22Rv1 (cell line): Measurements from ENCODE around the gene SLC35G4.
"Not testable (repeated sequence)": the region's sequence is repeated elsewhere in the genome, so short reads cannot be mapped to it uniquely, and the experiment has no call there.

Experiments used
- H3K27ac ChIP-seq: fragments of 450-650 bp; 2 replicates; pipeline ENCODE4 v1.5.1; 2017
- ZFX ChIP-seq: fragments of 450-650 bp; IDR thresholded peaks from 2 replicates; pipeline ENCODE4 v1.6.1; 2017; ENCODE audit warnings: antibody characterized with exemption, borderline replicate concordance
- TF ChIP-seq, protein P1 (sequence below): fragments of 450-650 bp; IDR thresholded peaks from 2 replicates; pipeline ENCODE4 v1.5.1; 2017; ENCODE audit warnings: mild to moderate bottlenecking

The SLC35G4 gene

DNA sequence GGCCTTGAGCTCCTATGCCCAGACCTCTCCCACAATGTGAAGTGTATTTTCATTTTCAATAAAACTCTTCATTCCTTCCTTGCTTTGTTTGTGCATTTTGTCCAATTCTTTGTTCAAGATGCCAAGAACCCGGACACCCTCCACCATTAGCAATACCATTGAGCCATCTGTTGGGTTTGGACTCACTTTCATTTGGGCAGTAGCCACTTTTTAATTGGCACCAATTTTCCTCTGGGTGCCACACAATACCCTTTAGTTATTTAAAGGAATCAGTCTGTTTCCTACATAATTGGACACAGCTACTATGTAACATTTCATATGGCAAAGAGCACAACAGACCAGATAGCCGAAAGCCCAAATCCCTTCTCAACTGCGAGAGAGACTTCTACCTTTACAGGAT, 22.5 kb upstream of the SLC35G4 start:
- no peak overlapping the region for H3K27ac ChIP-seq
- no peak for TF ChIP-seq ZFX
- TF ChIP-seq, protein P1, sequence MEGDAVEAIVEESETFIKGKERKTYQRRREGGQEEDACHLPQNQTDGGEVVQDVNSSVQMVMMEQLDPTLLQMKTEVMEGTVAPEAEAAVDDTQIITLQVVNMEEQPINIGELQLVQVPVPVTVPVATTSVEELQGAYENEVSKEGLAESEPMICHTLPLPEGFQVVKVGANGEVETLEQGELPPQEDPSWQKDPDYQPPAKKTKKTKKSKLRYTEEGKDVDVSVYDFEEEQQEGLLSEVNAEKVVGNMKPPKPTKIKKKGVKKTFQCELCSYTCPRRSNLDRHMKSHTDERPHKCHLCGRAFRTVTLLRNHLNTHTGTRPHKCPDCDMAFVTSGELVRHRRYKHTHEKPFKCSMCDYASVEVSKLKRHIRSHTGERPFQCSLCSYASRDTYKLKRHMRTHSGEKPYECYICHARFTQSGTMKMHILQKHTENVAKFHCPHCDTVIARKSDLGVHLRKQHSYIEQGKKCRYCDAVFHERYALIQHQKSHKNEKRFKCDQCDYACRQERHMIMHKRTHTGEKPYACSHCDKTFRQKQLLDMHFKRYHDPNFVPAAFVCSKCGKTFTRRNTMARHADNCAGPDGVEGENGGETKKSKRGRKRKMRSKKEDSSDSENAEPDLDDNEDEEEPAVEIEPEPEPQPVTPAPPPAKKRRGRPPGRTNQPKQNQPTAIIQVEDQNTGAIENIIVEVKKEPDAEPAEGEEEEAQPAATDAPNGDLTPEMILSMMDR: no peak

- TF ChIP-seq, protein P1: no peak
- TF ChIP-seq ZFX: no peak
- no peak overlapping the region for H3K27ac ChIP-seq
Observed at GRCh38 chr18:11587432-11587831, 22.0 kb upstream of the SLC35G4 start.

GRCh38 chr18:11587846-11588245, 21.6 kb upstream of the SLC35G4 start:
- H3K27ac ChIP-seq: no peak overlapping the region
- TF ChIP-seq, protein P1: no peak
- TF ChIP-seq ZFX: no peak

DNA sequence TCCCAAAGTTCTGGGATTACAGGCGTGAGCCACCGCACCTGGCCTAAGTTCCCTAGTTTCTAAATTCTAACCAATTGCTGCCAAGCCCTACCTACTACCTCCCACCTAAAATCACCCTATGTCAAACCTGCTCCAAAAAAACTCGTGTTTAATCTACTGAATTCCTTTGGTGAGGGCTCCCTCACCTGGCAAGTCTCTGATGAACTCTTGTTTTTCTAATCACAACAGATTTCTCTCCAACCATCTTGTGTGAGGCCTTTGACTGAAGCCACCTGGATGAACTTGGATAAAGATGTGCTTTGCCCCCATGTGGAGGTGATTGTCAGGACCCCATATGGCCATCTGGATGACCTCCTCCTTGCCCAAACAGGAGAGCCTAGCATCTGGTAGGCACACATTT, 17.4 kb upstream of the SLC35G4 start:
- H3K27ac ChIP-seq: no peak overlapping the region
- TF ChIP-seq, protein P1: no peak
- TF ChIP-seq ZFX: no peak

DNA sequence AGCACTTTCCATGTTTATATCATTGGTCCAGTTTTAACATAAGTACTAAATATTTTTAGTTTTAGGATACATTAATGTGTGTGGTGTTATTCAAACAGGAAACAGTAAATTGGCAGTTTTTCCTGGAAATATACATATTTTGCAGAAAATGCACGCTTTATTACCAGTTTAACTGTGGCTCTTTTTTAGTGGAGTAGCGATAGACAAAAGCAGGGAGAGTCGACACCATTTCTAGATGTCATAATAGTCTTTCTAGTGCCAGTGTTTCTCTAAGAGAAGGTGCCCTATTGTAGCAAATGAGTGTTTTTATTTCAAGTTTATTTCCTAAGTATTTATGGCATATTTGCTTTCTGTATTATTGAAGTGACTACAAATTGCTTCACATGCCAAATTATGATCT, 9.1 kb upstream of the SLC35G4 start:
- TF ChIP-seq, protein P1: no peak
- TF ChIP-seq ZFX: no peak
- no peak overlapping the region for H3K27ac ChIP-seq

DNA sequence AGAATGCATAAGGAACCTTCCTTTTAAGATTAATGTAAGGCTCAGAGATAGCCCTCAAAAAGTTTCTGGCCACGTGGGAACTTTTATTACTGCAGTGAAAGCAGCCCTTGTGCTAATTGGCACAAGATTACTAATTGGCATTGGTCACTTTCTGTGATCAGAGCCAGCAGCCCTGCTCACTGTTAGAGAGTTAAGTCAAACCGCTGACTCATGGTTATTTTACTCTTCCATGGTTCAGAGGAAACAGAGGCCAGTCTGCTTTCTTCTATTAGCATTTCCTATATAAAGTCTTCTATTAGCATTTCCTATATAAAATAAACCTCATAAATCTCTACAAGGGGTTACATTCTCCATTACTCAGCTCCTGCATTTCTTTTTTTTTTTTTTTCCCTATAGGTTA, 1.5 kb upstream of the SLC35G4 start:
- TF ChIP-seq, protein P1: no peak
- TF ChIP-seq ZFX: no peak
- H3K27ac ChIP-seq: no peak overlapping the region

GRCh38 chr18:11608618-11609017, 778 bp upstream of the SLC35G4 start:
- H3K27ac ChIP-seq: not testable (repeated sequence)

DNA sequence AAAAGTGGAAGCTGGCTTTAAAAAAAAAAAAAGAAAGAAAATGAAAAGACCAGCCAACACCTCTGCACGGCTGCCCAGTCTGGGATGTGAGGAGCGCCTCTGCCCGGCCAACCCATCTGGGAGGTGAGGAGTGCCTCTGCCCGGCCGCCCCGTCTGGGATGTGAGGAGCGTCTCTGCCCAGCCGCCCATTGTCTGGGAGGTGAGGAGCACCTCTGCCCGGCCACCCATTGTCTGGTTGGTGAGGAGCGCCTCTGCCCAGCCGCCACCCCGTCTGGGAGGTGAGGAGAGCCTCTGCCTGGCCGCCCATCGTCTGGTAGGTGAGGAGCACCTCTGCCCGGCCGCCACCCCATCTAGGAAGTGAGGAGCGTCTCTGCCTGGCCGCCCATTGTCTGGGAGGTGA, 3.7 kb downstream of the SLC35G4 start:
- H3K27ac ChIP-seq: not testable (repeated sequence)

DNA sequence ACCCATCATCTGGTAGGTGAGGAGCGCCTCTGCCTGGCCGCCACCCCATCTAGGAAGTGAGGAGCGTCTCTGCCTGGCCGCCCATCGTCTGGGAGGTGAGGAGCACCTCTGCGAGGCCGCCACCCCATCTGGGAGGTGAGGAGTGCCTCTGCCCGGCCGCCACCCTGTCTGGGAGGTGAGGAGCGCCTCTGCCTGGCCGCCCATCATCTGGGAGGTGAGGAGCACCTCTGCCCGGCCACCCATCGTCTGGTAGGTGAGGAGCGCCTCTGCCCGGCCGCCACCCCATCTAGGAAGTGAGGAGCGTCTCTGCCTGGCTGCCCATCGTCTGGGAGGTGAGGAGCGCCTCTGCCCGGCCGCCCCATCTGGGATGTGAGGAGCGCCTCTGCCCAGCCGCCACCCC, 4.2 kb downstream of the SLC35G4 start:
- not testable (repeated sequence) for H3K27ac ChIP-seq

GRCh38 chr18:11614042-11614441, 4.6 kb downstream of the SLC35G4 start:
- not testable (repeated sequence) for H3K27ac ChIP-seq

DNA sequence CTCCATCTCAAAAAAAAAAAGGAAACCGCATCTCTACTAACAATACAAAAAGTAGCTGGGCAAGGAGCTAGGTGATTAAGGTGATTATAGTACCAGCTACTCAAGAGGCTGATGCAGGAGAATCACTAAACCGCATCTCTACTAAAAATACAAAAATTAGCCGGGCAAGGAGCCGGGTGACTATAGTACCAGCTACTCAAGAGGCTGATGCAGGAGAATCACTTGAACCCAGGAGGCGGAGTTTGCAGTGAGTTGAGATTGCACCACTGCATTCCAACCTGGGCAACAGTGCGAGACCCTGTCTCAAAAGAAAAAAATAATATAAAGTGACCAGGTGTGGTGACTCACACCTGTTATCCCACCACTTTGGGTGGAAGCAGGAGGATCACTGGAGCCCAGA, 5.6 kb downstream of the SLC35G4 start:
- H3K27ac ChIP-seq: not testable (repeated sequence)

GRCh38 chr18:11647310-11647709, 37.9 kb downstream of the SLC35G4 start:
- H3K27ac ChIP-seq: not testable (repeated sequence)

DNA sequence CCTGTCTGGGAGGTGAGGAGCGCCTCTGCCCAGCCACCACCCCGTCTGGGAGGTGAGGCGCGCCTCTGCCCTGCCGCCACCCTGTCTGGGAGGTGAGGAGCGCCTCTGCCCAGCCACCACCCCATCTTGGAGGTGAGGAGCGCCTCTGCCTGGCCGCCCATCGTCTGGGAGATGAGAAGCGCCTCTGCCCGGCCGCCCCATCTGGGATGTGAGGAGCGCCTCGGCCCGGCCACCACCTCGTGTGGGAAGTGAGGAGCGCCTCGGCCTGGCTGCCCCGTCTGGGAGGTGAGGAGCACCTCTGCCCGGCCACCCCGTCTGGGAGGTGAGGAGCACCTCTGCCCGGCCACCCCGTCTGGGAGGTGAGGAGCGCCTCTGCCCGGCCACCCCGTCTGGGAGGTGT, 38.4 kb downstream of the SLC35G4 start:
- not testable (repeated sequence) for H3K27ac ChIP-seq
